AG09309 (cell line): ENCODE data around the gene SEMA3G.

ENCODE experiments used
- DNase-seq: peaks from one replicate; pipeline ENCODE4 v3.0.0-alpha.2; 2010; ENCODE audit warnings: low read depth
- H3K4me3 ChIP-seq: 2 replicates; pipeline ENCODE4 v1.5.1; 2011; ENCODE audit warnings: mild to moderate bottlenecking, low read depth, low read length, moderate library complexity; ENCODE audit not compliant: control insufficient read depth
- CTCF ChIP-seq: IDR thresholded peaks from 2 replicates; pipeline ENCODE4 v1.5.1; 2011; ENCODE audit warnings: mild to moderate bottlenecking, low read depth, low read length, inconsistent platforms; ENCODE audit not compliant: insufficient read depth, control insufficient read depth; ENCODE audit errors: missing control alignments

SEMA3G gene

GRCh38 chr3:52439426-52440248, 5.3 kb downstream of the SEMA3G start:
- H3K4me3 ChIP-seq, result no peak overlapping the region
- no peak for TF ChIP-seq CTCF
- DNase-seq, result no peak

GRCh38 chr3:52438579-52439425, 6.1 kb downstream of the SEMA3G start:
- TF ChIP-seq CTCF, result no peak
- H3K4me3 ChIP-seq, result no peak overlapping the region
- no peak for DNase-seq

GRCh38 chr3:52438104-52438376, 6.9 kb downstream of the SEMA3G start:
- no peak for TF ChIP-seq CTCF
- DNase-seq, result no peak
- H3K4me3 ChIP-seq, result no peak overlapping the region

GRCh38 chr3:52437326-52438103, 7.4 kb downstream of the SEMA3G start:
- no peak for TF ChIP-seq CTCF
- no peak for DNase-seq
- H3K4me3 ChIP-seq, result no peak overlapping the region

GRCh38 chr3:52436500-52437149, 8.3 kb downstream of the SEMA3G start:
- TF ChIP-seq CTCF, result no peak
- no peak overlapping the region for H3K4me3 ChIP-seq
- no peak for DNase-seq
